Kidney epithelial cell (primary cell): ENCODE results near the gene BARX2. TPM values are rescaled to one million over a fixed set of nuclear protein-coding genes. Genes with fewer than 3 reads are reported as not detected.

ENCODE experiments used
- DNase-seq: peaks from one replicate; pipeline ENCODE4 v3.0.0-alpha.2; 2010; ENCODE audit warnings: low read depth
- H3K27me3 ChIP-seq: 2 replicates; pipeline ENCODE4 v1.6.0; 2011; ENCODE audit warnings: low read length; ENCODE audit not compliant: control insufficient read depth, insufficient read depth
- H3K36me3 ChIP-seq: 2 replicates; pipeline ENCODE4 v1.5.1; 2011; ENCODE audit warnings: low read length; ENCODE audit not compliant: control insufficient read depth, insufficient read depth
- H3K4me3 ChIP-seq: 2 replicates; pipeline ENCODE4 v1.5.1; 2011; ENCODE audit warnings: low read depth, mild to moderate bottlenecking, control low read depth, low read length
- CTCF ChIP-seq: IDR thresholded peaks from 2 replicates; pipeline ENCODE4 v1.5.1; 2011; ENCODE audit warnings: mild to moderate bottlenecking, moderate library complexity, low read length, control low read depth, inconsistent platforms; ENCODE audit not compliant: insufficient read depth, poor library complexity, severe bottlenecking
- total RNA-seq: library from RNA; depleted of rRNA; stranded (reverse); fragments of >200 nt; gene quantifications from 2 replicates; pipeline ENCODE4 v1.2.3, GENCODE V29; 2015

BARX2 gene
- total RNA-seq, 1 donor from 2014 or later = not detected

- Histone ChIP-seq H3K27me3 (no peaks in the 10 kb centered on the region), H3K36me3 (no peaks in the 10 kb centered on the region), H3K4me3 (no peak overlapping the region)
- DNase-seq = no peak
- TF ChIP-seq CTCF = no peak
Observed at GRCh38 chr11:129384415-129384814, 8.8 kb downstream of the BARX2 start.

GRCh38 chr11:129385801-129386200 lies 10.2 kb downstream of the BARX2 start:
- no peak for DNase-seq
- TF ChIP-seq CTCF = no peak
- Histone ChIP-seq H3K4me3 (no peak overlapping the region), H3K27me3 (no peaks in the 10 kb centered on the region), H3K36me3 (no peaks in the 10 kb centered on the region)

GRCh38 chr11:129386795-129387397 lies 11.2 kb downstream of the BARX2 start:
- no peaks in the 10 kb centered on the region for H3K27me3 ChIP-seq
- H3K36me3 ChIP-seq = no peaks in the 10 kb centered on the region
- no peak for TF ChIP-seq CTCF
- DNase-seq = no peak
- H3K4me3 ChIP-seq = no peak overlapping the region

- no peak for TF ChIP-seq CTCF
- Histone ChIP-seq H3K4me3 (no peak overlapping the region), H3K36me3 (no peaks in the 10 kb centered on the region), H3K27me3 (no peaks in the 10 kb centered on the region)
- DNase-seq = no peak
Observed at GRCh38 chr11:129387434-129387833, 11.8 kb downstream of the BARX2 start.

GRCh38 chr11:129388824-129389223 lies 13.2 kb downstream of the BARX2 start:
- no peak for TF ChIP-seq CTCF
- Histone ChIP-seq H3K36me3 (no peaks in the 10 kb centered on the region), H3K4me3 (no peak overlapping the region), H3K27me3 (no peaks in the 10 kb centered on the region)
- no peak for DNase-seq

- TF ChIP-seq CTCF = no peak
- DNase-seq = no peak
- no peaks in the 10 kb centered on the region for H3K36me3 ChIP-seq
Observed at GRCh38 chr11:129390303-129390821, 14.7 kb downstream of the BARX2 start.

More at GRCh38 chr11:129390303-129390821, 14.7 kb downstream of the BARX2 start:
- no peaks in the 10 kb centered on the region for H3K27me3 ChIP-seq
- no peak overlapping the region for H3K4me3 ChIP-seq
